LNCaP clone FGC (cell line): ENCODE results near the gene SAFB.

Experiments
- DNase-seq: peaks from one replicate; pipeline ENCODE4 v3.0.0-alpha.2; 2011; ENCODE audit warnings: low read depth
- H3K4me3 ChIP-seq: 2 replicates; pipeline ENCODE4 v1.5.1; 2011; ENCODE audit warnings: mild to moderate bottlenecking, low read depth, low read length, control low read depth
- CTCF ChIP-seq: IDR thresholded peaks from 2 replicates; pipeline ENCODE4 v1.5.1; 2012; ENCODE audit warnings: mild to moderate bottlenecking; ENCODE audit not compliant: control insufficient read depth, insufficient read depth; ENCODE audit errors: extremely low read depth

The SAFB gene

GRCh38 chr19:5622465-5623396 is at the start of gene SAFB, which contains the start of gene SAFB2:
Gene SAFB, plus strand, starts transcription at chr19:5623083. Its CDS starts 123 bp downstream, at chr19:5623206.
Gene SAFB2, minus strand, starts transcription at chr19:5622776. Its CDS starts 61 bp downstream, at chr19:5622715.
- DNase-seq: peak; percentile 99
- H3K4me3 ChIP-seq: peak within 1 kb of the TSS; percentile 98
- TF ChIP-seq CTCF: no peak

- TF ChIP-seq CTCF: no peak
- no peak for DNase-seq
- no peak overlapping the region for H3K4me3 ChIP-seq
Observed at GRCh38 chr19:5575590-5575989, 47.3 kb upstream of the SAFB start.

GRCh38 chr19:5578097-5578846 is 44.6 kb upstream of the SAFB start:
- H3K4me3 ChIP-seq: peak overlapping the region; percentile 51
- peak; percentile 92 for TF ChIP-seq CTCF
- DNase-seq: no peak

GRCh38 chr19:5579286-5579685 is 43.6 kb upstream of the SAFB start:
- no peak overlapping the region for H3K4me3 ChIP-seq
- DNase-seq: no peak
- no peak for TF ChIP-seq CTCF

- no peak for TF ChIP-seq CTCF
- H3K4me3 ChIP-seq: no peak overlapping the region
- DNase-seq: no peak
Observed at GRCh38 chr19:5579697-5580096, 43.2 kb upstream of the SAFB start.

- no peak for TF ChIP-seq CTCF
- DNase-seq: no peak
- H3K4me3 ChIP-seq: no peak overlapping the region
Observed at GRCh38 chr19:5580161-5580571, 42.7 kb upstream of the SAFB start.
